Activated CD8-positive, alpha-beta memory T cell treated with anti-CD3 and anti-CD28 coated beads, Interleukin-2, amount 50 U/mL, for 1 hour (primary cell): ENCODE data around the gene TDRKH.

Source experiments
- DNase-seq: peaks from one replicate; pipeline ENCODE4 v3.0.0-alpha.2; 2020; ENCODE audit errors: extremely low read depth

TDRKH gene

GRCh38 chr1:151823175-151823574, 32.9 kb upstream of the TDRKH start:
- DNase-seq, result no peak

GRCh38 chr1:151822404-151822803, 32.1 kb upstream of the TDRKH start:
- no peak for DNase-seq

- DNase-seq, result no peak
These were observed 30.6 kb upstream of the TDRKH start for GRCh38 chr1:151820940-151821339.

- DNase-seq, result no peak
These were observed 29.8 kb upstream of the TDRKH start for GRCh38 chr1:151819976-151820623.

GRCh38 chr1:151819227-151819835, 29.0 kb upstream of the TDRKH start:
- DNase-seq, result no peak

- DNase-seq, result no peak
These were observed 27.0 kb upstream of the TDRKH start for GRCh38 chr1:151817353-151817730.

GRCh38 chr1:151816548-151817352, 26.4 kb upstream of the TDRKH start:
- no peak for DNase-seq

GRCh38 chr1:151815716-151816327, 25.5 kb upstream of the TDRKH start:
- no peak for DNase-seq

- no peak for DNase-seq
These were observed 24.8 kb upstream of the TDRKH start for GRCh38 chr1:151814971-151815545.

GRCh38 chr1:151814426-151814825, 24.1 kb upstream of the TDRKH start:
- no peak for DNase-seq

GRCh38 chr1:151813271-151813977, 23.1 kb upstream of the TDRKH start:
- no peak for DNase-seq

- DNase-seq, result no peak
These were observed 20.9 kb upstream of the TDRKH start for GRCh38 chr1:151811181-151811580.

GRCh38 chr1:151809985-151810556, 19.8 kb upstream of the TDRKH start:
- no peak for DNase-seq

GRCh38 chr1:151809290-151809984, 19.1 kb upstream of the TDRKH start:
- no peak for DNase-seq

- no peak for DNase-seq
These were observed 17.5 kb upstream of the TDRKH start for GRCh38 chr1:151807766-151808165.

GRCh38 chr1:151807131-151807530, 16.8 kb upstream of the TDRKH start:
- no peak for DNase-seq

- no peak for DNase-seq
These were observed 15.9 kb upstream of the TDRKH start for GRCh38 chr1:151806170-151806569.

GRCh38 chr1:151805066-151805820, 14.9 kb upstream of the TDRKH start, which contains the start of gene LINGO4:
TSS of gene LINGO4 (minus strand) at chr1:151805419. CDS start at chr1:151802704, 2,715 bp downstream.
- no peak for DNase-seq

GRCh38 chr1:151803915-151804314, 13.6 kb upstream of the TDRKH start:
- DNase-seq, result no peak

- DNase-seq, result no peak
These were observed 12.9 kb upstream of the TDRKH start for GRCh38 chr1:151803164-151803563.
